MM.1S (cell line): Measurements from ENCODE around the gene ITGA7.

Experiments used
- DNase-seq: peaks from one replicate; pipeline ENCODE4 v3.0.0-alpha.2; 2015
- H2AFZ ChIP-seq: fragments of 300-600 bp; sonication (generic); 2 replicates; pipeline ENCODE4 v1.6.0; 2016; ENCODE audit warnings: antibody characterized with exemption, low read length
- H3F3A ChIP-seq: fragments of 300-600 bp; sonication (generic); 2 replicates; pipeline ENCODE4 v1.6.1; 2016; ENCODE audit warnings: mild to moderate bottlenecking, antibody characterized with exemption, low read length, moderate library complexity, mixed read lengths; ENCODE audit not compliant: insufficient read depth
- H3K27ac ChIP-seq: fragments of 300-600 bp; sonication (generic); 2 replicates; pipeline ENCODE4 v1.5.1; 2016; ENCODE audit warnings: mild to moderate bottlenecking, low read length
- H3K27me3 ChIP-seq: fragments of 300-600 bp; sonication (generic); replicated peaks from 2 replicates; pipeline ENCODE4 v1.6.0; 2016; ENCODE audit warnings: low read length; ENCODE audit not compliant: insufficient read depth
- H3K36me3 ChIP-seq: fragments of 300-600 bp; sonication (generic); replicated peaks from 2 replicates; pipeline ENCODE4 v1.6.1; 2016; ENCODE audit warnings: mild to moderate bottlenecking, low read length, mixed read lengths; ENCODE audit not compliant: insufficient read depth
- H3K4me1 ChIP-seq: fragments of 300-600 bp; sonication (generic); 2 replicates; pipeline ENCODE4 v1.6.1; 2016; ENCODE audit warnings: low read length, mixed read lengths
- H3K4me2 ChIP-seq: fragments of 300-600 bp; sonication (generic); 2 replicates; pipeline ENCODE4 v1.6.0; 2016; ENCODE audit warnings: low read depth, low read length
- H3K4me3 ChIP-seq: fragments of 300-600 bp; sonication (generic); 2 replicates; pipeline ENCODE4 v1.5.1; 2016; ENCODE audit warnings: low read length, mixed read lengths
- H3K79me2 ChIP-seq: fragments of 300-600 bp; sonication (generic); 2 replicates; pipeline ENCODE4 v1.6.1; 2016; ENCODE audit warnings: mixed run types, low read length, mixed read lengths
- H3K9ac ChIP-seq: fragments of 300-600 bp; sonication (generic); 2 replicates; pipeline ENCODE4 v1.6.1; 2016; ENCODE audit warnings: low read length, mixed read lengths
- H3K9me2 ChIP-seq: fragments of 300-600 bp; sonication (generic); replicated peaks from 2 replicates; pipeline ENCODE4 v1.6.1; 2016; ENCODE audit warnings: mild to moderate bottlenecking, low read length, mixed read lengths; ENCODE audit not compliant: insufficient read depth
- H3K9me3 ChIP-seq: fragments of 300-600 bp; sonication (generic); replicated peaks from 2 replicates; pipeline ENCODE4 v1.6.1; 2016; ENCODE audit warnings: mild to moderate bottlenecking, low read length, mixed read lengths; ENCODE audit not compliant: insufficient read depth
- H4K20me1 ChIP-seq: fragments of 300-600 bp; sonication (generic); 2 replicates; pipeline ENCODE4 v1.6.1; 2016; ENCODE audit warnings: mild to moderate bottlenecking, low read length, moderate library complexity, mixed read lengths; ENCODE audit not compliant: insufficient read depth
- CTCF ChIP-seq: fragments of 300-600 bp; sonication (generic); IDR thresholded peaks from 2 replicates; pipeline ENCODE4 v1.5.1; 2016; ENCODE audit warnings: antibody characterized with exemption, low read length, mixed read lengths
- EZH2 ChIP-seq: fragments of 300-600 bp; sonication (generic); optimal IDR thresholded peaks from 2 replicates; pipeline ENCODE3; 2017; ENCODE audit warnings: low read depth, mild to moderate bottlenecking, antibody characterized with exemption, low read length, mixed read lengths
- EZH2phosphoT487 ChIP-seq: fragments of 300-600 bp; sonication (generic); IDR thresholded peaks from 2 replicates; pipeline ENCODE4 v1.6.1; 2018; ENCODE audit warnings: antibody characterized with exemption, low read length

ITGA7 gene

GRCh38 chr12:55695349-55695748, 12.4 kb downstream of the ITGA7 start:
- Histone ChIP-seq H3K9me2 (no peaks in the 10 kb centered on the region), H3K27ac (no peak overlapping the region), H3K36me3 (no peaks in the 10 kb centered on the region), H3K27me3 (no peaks in the 10 kb centered on the region; the same call in 1 of the 2 replicates), H3K4me3 (no peak overlapping the region), H3K9me3 (no peaks in the 10 kb centered on the region), H3K4me2 (no peak overlapping the region), H3F3A (no peaks in the 10 kb centered on the region), H3K9ac (no peak overlapping the region), H4K20me1 (no peaks in the 10 kb centered on the region), H3K4me1 (no peaks in the 10 kb centered on the region), H3K79me2 (no peaks in the 10 kb centered on the region), H2AFZ (no peak overlapping the region)
- TF ChIP-seq EZH2phosphoT487 (no peak), CTCF (no peak), EZH2 (no peak)
- DNase-seq, result no peak

DNA sequence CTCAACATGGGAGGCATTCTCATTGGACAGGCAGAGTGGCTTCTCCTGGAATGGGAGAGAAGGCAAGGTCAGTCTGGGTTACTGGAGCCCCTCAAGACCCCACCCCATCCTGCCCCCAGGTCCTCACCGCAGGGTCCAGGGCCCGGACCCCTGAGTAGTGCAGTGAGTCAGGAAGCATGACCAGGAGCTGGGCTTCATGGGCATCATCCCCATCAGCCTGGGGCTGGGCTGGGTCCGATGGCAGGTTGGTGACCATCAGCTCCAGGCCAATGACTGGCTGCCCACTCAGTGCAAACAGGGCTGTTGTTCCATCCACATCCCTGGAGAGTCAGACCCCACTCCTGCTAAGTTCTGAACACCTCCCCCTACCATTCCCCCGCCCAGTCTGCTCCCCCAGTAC, 13.1 kb downstream of the ITGA7 start:
- no peaks in the 10 kb centered on the region for H3K36me3 ChIP-seq
- DNase-seq, result no peak
- TF ChIP-seq EZH2phosphoT487, result no peak
- no peak overlapping the region for H3K27ac ChIP-seq
- H3K9me2 ChIP-seq, result no peaks in the 10 kb centered on the region
- no peak overlapping the region for H3K4me2 ChIP-seq
- no peak overlapping the region for H3K9ac ChIP-seq
- H3K4me3 ChIP-seq, result no peak overlapping the region
- no peaks in the 10 kb centered on the region for H3K79me2 ChIP-seq
- no peak overlapping the region for H2AFZ ChIP-seq
- no peaks in the 10 kb centered on the region for H3K9me3 ChIP-seq
- H4K20me1 ChIP-seq, result no peaks in the 10 kb centered on the region
- H3F3A ChIP-seq, result no peaks in the 10 kb centered on the region
- H3K27me3 ChIP-seq, result no peaks in the 10 kb centered on the region; the same call in 1 of the 2 replicates
- H3K4me1 ChIP-seq, result no peaks in the 10 kb centered on the region

DNA sequence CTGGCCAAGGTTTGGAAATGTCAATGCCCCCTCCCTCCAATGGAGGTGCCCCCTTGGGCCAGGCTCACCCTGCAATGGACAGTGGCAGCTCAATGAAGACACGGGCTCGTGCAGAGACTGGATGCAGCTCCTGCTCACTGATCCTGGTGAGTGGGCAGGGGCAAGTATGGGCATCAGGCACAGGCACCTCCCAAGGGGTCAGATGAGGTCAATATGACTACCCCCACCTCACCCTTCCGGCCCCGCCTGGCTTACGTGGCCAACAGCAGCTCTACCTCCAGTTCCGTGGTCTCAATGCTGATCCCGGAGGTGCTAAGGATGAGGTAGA, 13.6 kb downstream of the ITGA7 start:
- Histone ChIP-seq H3K4me3 (no peak overlapping the region), H3F3A (no peaks in the 10 kb centered on the region), H3K9ac (no peak overlapping the region), H4K20me1 (no peaks in the 10 kb centered on the region), H3K27ac (no peak overlapping the region), H3K9me3 (no peaks in the 10 kb centered on the region), H3K36me3 (no peaks in the 10 kb centered on the region), H3K4me2 (no peak overlapping the region), H3K9me2 (no peaks in the 10 kb centered on the region), H3K4me1 (no peaks in the 10 kb centered on the region), H2AFZ (no peak overlapping the region), H3K27me3 (no peaks in the 10 kb centered on the region; the same call in 1 of the 2 replicates), H3K79me2 (no peaks in the 10 kb centered on the region)
- DNase-seq, result no peak
- TF ChIP-seq EZH2phosphoT487 (no peak), EZH2 (no peak), CTCF (no peak)

DNA sequence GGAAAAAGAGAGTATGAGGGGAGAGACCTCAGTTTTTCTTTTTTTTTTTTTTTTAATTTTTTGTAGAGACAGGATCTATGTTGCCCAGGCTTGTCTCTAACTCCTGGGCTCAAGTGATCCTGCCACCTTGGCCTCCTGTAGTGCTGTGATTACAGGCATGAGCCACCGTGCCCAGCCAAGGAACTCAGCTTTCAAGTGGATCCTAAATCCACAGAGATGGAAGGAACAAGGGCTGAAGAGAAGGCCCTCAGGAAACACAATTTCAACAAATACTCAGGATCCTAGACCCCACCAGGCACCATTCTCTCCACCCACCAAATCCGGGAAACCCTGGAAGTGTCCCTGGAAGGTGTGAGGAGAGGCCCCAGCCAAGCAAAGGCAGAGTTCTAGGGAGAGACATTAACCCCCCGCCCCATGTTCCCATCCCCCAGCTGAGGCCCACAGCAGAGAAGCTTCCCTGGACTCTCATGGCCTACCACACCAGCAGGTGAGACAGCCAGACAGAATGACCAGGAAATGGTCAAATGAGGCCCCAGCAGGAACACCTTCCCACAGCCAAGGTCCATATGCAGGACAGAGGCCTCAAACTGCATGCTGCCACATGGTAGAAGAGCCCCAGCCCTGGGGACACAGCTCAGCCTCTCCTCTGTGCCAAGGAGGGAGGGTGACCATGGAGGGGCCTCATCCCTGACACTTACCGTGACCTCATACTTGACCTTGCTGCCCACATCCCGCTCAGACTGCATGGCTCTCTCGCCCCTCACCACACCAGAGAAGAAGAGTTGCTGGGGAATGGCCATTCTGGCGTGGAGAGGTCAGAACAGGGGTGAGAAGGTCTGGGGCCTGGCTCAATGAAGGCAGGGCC, 14.1 kb downstream of the ITGA7 start:
- Histone ChIP-seq H3K4me2 (no peak overlapping the region), H3F3A (no peaks in the 10 kb centered on the region), H2AFZ (no peak overlapping the region), H3K4me1 (no peaks in the 10 kb centered on the region), H3K9me2 (no peaks in the 10 kb centered on the region), H3K27ac (no peak overlapping the region), H3K27me3 (no peaks in the 10 kb centered on the region; the same call in 1 of the 2 replicates), H3K36me3 (no peaks in the 10 kb centered on the region), H3K9ac (no peak overlapping the region), H4K20me1 (no peaks in the 10 kb centered on the region), H3K4me3 (no peak overlapping the region), H3K79me2 (no peaks in the 10 kb centered on the region), H3K9me3 (no peaks in the 10 kb centered on the region)
- no peak for DNase-seq
- TF ChIP-seq CTCF (no peak), EZH2phosphoT487 (no peak), EZH2 (no peak)
